Upper lobe of right lung (tissue), 1 donor: ENCODE measurements around the gene GLP2R. TPM values are rescaled to one million over a fixed set of nuclear protein-coding genes. Genes with fewer than 3 reads are reported as not detected.
"Not testable (repeated sequence)": the region's sequence is repeated elsewhere in the genome, so short reads cannot be mapped to it uniquely, and the experiment has no call there.

Experiments used
- ATAC-seq: fragments of 200-7000 bp; cut with Tn5 transposase; one replicate; pipeline ENCODE4 v1.9.1; 2020; ENCODE audit warnings: mild to moderate bottlenecking, moderate library complexity
- DNase-seq: peaks from one replicate; pipeline ENCODE4 v3.0.0-alpha.2; 2020
- H3K27ac ChIP-seq: fragments of 200-600 bp; one replicate; pipeline ENCODE4 v1.8.0; 2022
- H3K27me3 ChIP-seq: fragments of 200-600 bp; one replicate; pipeline ENCODE4 v1.8.0; 2022; ENCODE audit warnings: mild to moderate bottlenecking
- H3K36me3 ChIP-seq: fragments of 200-600 bp; one replicate; pipeline ENCODE4 v1.8.0; 2022
- H3K4me1 ChIP-seq: fragments of 200-600 bp; one replicate; pipeline ENCODE4 v1.8.0; 2022
- H3K4me3 ChIP-seq: fragments of 200-600 bp; one replicate; pipeline ENCODE4 v1.8.0; 2022; ENCODE audit warnings: mild to moderate bottlenecking
- H3K9me3 ChIP-seq: fragments of 200-600 bp; one replicate; pipeline ENCODE4 v1.8.0; 2022
- CTCF ChIP-seq: fragments of 200-600 bp; IDR thresholded peaks from one replicate; pipeline ENCODE4 v1.8.0; 2022; ENCODE audit warnings: antibody characterized with exemption
- intact Hi-C: fragments of 100-400 bp; cut with DNase I; formaldehyde crosslinking; loops from one replicate; pipeline ENCODE4 v1.11.0; 2022
- total RNA-seq: library from RNA; stranded (reverse); fragmentation: NEBNext Ultra II Directional; extraction: Animal tissue kit (Norgen Biotek cat#: 25700); gene quantifications from one replicate; pipeline ENCODE4 v1.2.1, GENCODE V29; 2021
- donor health status: DM: no; HTN: yes; CAD: no; lungs with severe emphysema.

GLP2R gene
- total RNA-seq, 1 donor from 2014 or later: 1.8 TPM

DNA sequence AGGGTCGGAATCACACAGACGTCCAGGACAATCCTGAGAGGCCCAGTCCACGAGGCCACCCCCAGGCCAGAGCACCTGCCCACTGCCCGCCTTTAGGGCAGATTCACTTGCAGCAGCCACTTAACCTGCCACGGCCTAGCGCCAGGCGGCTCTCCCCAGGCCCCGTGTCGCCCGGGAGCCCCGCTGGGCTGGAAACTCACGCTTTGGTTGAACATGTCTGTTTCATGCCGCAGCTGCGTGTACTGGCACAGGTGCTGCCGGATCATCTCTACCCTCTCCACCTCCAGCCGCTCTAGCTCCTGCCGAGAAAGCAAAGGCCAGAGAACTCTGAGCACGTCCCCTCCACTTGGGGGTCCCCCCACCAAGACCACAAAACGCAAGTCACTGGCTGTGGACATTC, 92.1 kb downstream of the GLP2R start:
- DNase-seq: no peak
- ATAC-seq: no peak
- intact Hi-C loops: no loop called here

GRCh38 chr17:9918352-9918751, 92.6 kb downstream of the GLP2R start:
- Histone ChIP-seq H3K4me1 (no peaks in the 10 kb centered on the region), H3K9me3 (no peaks in the 10 kb centered on the region), H3K27me3 (no peaks in the 10 kb centered on the region), H3K27ac (no peak overlapping the region), H3K4me3 (no peak overlapping the region), H3K36me3 (peaks cover 22% of the 10 kb centered on the region)
- ATAC-seq (no peak), DNase-seq (no peak)
- intact Hi-C loops: no loop called here
- TF ChIP-seq CTCF: no peak

More for the DNA sequence above, 92.1 kb downstream of the GLP2R start:
- no peak for TF ChIP-seq CTCF
- H3K27ac ChIP-seq: no peak overlapping the region
- H3K4me3 ChIP-seq: no peak overlapping the region
- peaks cover 22% of the 10 kb centered on the region for H3K36me3 ChIP-seq
- H3K27me3 ChIP-seq: no peaks in the 10 kb centered on the region
- no peaks in the 10 kb centered on the region for H3K4me1 ChIP-seq
- H3K9me3 ChIP-seq: no peaks in the 10 kb centered on the region

DNA sequence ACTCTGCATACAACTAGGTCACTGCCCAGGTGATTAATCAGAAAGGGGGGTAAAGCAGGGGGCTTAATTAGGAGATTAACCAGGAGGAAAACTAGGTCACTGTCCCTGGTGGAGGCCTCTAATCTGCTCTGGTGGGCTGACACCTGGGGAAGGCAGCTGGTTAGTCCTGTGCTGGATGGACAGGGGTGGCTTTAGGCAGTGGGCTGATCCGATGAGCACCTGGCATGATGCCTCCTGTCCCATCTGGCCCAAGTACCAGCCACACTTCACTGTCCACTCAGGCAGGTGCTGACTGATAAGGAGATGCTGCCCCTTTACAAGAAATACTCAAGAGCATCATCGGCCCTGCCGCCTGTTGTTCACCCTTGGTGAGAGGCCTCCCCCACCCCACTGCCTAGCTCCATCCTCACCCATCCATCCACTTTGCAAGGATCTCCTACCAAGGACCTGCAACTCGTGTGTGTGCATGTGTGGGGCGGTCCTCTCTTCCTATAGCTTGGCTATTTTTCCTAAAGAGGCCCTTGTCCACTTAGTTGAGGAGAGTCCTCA, 93.2 kb downstream of the GLP2R start:
- H3K27ac ChIP-seq: no peak overlapping the region
- intact Hi-C loops: no loop called here

DNA sequence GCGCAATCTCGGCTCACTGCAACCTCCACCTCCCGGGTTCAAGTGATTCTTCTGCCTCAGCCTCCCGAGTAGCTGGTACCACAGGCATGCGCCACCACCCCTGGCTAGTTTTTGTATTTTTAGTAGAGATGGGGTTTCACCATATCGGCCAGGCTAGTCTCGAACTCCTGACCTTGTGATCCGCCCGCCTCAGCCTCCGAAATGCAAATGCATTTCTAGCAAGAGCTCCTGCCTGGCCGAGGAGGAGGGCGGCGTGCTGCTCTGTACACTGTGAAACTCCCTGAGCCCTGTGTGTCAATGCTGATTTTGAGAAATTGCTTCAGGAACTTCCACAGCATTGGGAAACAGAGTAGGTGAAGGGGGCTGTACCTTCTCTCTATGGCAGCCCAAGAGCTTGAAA, 95.5 kb downstream of the GLP2R start:
- H3K4me3 ChIP-seq, H3K4me1 ChIP-seq, DNase-seq, H3K27ac ChIP-seq, intact Hi-C loops, H3K9me3 ChIP-seq, ATAC-seq, H3K27me3 ChIP-seq: not testable (repeated sequence)
- peaks cover 22% of the 10 kb centered on the region for H3K36me3 ChIP-seq

More for the DNA sequence above, 93.2 kb downstream of the GLP2R start:
- Histone ChIP-seq H3K4me3 (no peak overlapping the region), H3K27me3 (no peaks in the 10 kb centered on the region), H3K4me1 (no peaks in the 10 kb centered on the region), H3K9me3 (no peaks in the 10 kb centered on the region), H3K36me3 (peaks cover 22% of the 10 kb centered on the region)
- no peak for ATAC-seq
- DNase-seq: no peak
- TF ChIP-seq CTCF: no peak

DNA sequence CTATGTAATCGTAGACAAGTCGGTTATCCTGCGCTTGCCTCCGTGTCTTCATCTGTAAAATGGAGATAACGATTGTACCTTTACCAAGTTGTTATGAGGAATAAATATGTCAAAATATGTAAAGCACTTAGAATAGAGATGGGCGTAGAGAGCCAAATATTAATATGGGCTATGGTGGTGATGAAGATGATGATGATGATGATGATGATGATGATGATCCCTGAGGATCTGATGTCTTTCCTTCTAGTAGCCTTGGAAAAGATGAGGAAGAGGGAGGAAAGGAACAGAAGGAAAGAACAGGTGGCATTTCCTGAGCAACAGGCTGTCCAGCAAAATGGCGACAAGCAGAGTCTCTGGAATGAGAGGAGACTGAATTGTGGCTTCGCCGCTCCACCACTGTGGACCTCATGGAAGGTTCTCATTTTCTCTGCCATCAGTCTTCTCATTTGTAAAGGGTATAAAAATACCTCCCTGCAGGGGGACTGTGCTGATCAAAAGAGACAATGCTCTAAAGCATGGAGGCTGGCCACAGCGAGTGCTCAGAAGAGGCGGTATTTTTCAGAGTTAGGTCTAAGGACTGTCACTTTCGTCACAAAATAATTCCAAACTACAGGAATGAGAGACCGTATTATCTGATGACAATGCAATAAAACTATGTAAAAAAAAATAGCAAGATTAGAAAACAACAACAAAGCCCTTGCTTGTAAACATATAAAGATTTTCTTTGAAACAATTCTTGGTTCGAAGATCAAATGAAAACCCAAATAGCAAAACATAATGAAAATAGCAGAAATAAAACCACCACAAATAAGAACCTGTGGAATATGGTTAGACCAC, 96.5 kb downstream of the GLP2R start:
- H3K36me3 ChIP-seq: peaks cover 22% of the 10 kb centered on the region
- no peak for DNase-seq
- no peaks in the 10 kb centered on the region for H3K27me3 ChIP-seq
- H3K27ac ChIP-seq: no peak overlapping the region
- H3K4me3 ChIP-seq: no peak overlapping the region
- no peak for TF ChIP-seq CTCF
- H3K9me3 ChIP-seq: no peaks in the 10 kb centered on the region
- H3K4me1 ChIP-seq: no peaks in the 10 kb centered on the region
- intact Hi-C loops: no loop called here
- ATAC-seq: no peak

DNA sequence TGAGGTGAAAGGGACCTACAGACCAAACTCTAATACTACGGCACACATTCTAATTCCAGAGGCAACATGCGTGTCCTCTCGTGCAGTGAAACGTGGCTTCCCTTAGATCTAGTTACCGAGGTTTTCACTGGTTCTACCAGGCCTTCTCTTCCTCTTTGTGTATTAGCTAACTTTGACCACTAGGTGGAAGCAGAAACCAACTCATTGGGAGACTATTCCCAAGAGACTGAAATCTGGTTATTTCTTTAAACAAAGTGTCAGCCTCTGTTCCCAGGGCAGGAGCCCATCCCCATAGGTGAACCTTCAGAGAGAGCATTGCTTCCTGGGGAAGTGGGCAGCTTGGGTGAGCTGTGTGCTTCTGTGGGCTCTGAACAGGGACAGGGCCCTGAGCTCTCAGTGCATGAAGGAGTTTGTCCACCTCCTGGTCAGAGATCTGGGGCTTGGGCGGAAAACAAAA, 99.0 kb downstream of the GLP2R start:
- H3K4me3 ChIP-seq: no peak overlapping the region
- no peaks in the 10 kb centered on the region for H3K27me3 ChIP-seq
- no peak overlapping the region for H3K27ac ChIP-seq
- ATAC-seq (peak; percentile 83), DNase-seq (no peak)
- no peaks in the 10 kb centered on the region for H3K9me3 ChIP-seq
- peak; percentile 82 for TF ChIP-seq CTCF
- H3K36me3 ChIP-seq: peaks cover 9% of the 10 kb centered on the region
- H3K4me1 ChIP-seq: no peaks in the 10 kb centered on the region
- intact Hi-C loops: no loop called here
